DOHH2 (cell line): ENCODE data around the gene DOHH.

ENCODE experiments used
- CTCF ChIP-seq: fragments of 200-600 bp; sonication (generic); IDR thresholded peaks from one replicate; pipeline ENCODE4 v1.5.1; 2014; ENCODE audit warnings: antibody characterized with exemption, mild to moderate bottlenecking, low read depth, low read length; ENCODE audit not compliant: poor library complexity, severe bottlenecking
- EZH2phosphoT487 ChIP-seq: fragments of 200-600 bp; sonication (generic); IDR thresholded peaks from 2 replicates; pipeline ENCODE4 v1.6.1; 2017; ENCODE audit warnings: borderline replicate concordance, mild to moderate bottlenecking, antibody characterized with exemption, low read length, moderate library complexity, mixed read lengths

- TF ChIP-seq CTCF (no peak), EZH2phosphoT487 (no peak)
Observed at GRCh38 chr19:3548606-3549005, 48.1 kb upstream of the DOHH start.
